Measurements from ENCODE around the gene POU4F3.

DNA sequence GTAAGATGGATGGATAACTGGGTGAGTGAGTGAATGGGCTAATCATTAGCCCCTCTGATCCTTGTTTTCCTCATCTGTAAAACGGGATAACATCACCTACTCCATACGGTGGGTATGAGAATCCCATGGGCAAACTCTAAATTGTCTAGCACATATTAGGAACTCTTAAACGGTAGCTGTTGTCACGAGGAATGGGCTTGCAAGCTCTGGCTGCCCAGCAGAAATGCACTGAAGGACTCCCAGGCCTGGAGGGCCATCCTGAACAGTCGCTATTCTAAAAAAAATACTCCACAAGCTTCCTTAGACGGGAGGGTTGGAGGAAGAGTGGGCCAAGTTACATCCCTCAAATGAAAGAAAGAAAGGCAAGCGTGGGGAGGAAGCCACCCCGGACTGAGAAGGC, 711 bp upstream of the POU4F3 start:
- no peak for TF ChIP-seq CTCF (IDR thresholded peaks at IDR 0.05)
- no peak for TF ChIP-seq POLR2AphosphoS5 (IDR thresholded peaks at IDR 0.05)
- TF ChIP-seq POLR2A (IDR thresholded peaks at IDR 0.05): no peak
- no peak for TF ChIP-seq EP300 (IDR thresholded peaks at IDR 0.05)
